Fibroblast of skin of scalp (primary cell): ENCODE results near the gene ZNF695.

Source experiments
- DNase-seq: peaks from one replicate; pipeline ENCODE4 v3.0.0-alpha.2; 2013

ZNF695 gene

DNA sequence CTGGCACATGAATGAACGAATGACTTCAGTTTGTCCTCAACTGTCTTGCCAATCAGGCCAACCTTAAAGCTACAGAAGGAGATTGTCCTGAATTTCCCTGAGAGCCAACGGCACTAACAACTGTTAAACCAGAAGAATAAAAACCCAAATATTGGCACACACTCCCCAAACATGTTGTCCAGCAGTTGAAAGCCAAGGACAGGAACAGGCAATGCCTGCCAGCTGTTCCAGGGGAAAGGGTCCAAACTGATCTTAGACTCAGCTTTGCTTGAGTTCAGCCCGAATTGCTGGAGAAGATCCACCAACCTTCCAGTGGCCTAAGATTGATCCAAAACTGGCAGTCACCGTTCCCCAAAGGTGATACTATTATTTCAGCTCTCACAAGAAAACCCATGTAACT lies 53.7 kb downstream of the ZNF695 start:
- DNase-seq, result no peak

- DNase-seq, result no peak
Observed at GRCh38 chr1:246951413-246951812, 56.4 kb downstream of the ZNF695 start.

DNA sequence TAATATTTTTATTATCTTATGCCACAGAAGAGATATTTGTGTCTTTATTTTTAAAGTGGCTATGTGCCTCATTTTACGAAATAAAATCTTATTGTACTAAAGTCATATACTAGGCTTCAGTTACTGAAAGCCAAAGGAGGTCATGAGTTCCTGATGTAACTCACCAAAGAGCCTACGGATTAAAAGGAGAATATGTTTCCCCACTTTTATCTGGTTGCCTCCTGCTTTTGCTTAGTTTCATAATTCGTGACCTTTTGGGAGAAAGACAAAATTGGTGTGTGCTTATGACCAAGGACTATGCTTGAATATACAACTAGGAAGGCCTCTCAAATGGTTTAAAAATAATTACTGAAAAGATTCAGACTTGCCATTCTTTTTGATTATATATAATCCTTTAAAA lies 57.9 kb downstream of the ZNF695 start:
- no peak for DNase-seq

- DNase-seq, result peak; percentile 4
Observed at GRCh38 chr1:246947255-246947654, 60.6 kb downstream of the ZNF695 start.

DNA sequence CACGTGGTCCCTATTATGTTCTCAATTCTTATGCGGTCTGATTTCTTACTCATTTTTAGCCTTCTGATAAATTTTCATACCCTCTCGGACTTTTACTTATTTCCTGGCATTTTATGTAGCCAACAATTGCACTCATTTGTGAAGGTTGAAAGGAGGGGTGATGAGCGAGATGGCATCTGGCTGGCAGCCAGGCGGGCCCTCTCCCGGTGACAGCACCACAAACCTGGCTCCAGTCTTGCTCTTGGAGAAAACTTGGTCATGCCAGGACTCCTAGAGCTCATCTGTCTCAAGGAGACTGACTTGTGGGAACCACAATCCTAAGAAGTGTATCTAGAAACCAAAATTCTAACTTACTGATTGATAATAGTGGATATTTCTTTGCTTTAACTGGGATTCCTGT lies 61.5 kb downstream of the ZNF695 start:
- no peak for DNase-seq
